HL-60 (cell line): ENCODE measurements around the gene DKK3.

Source experiments
- CTCF ChIP-seq: IDR thresholded peaks from one replicate; pipeline ENCODE4 v1.5.1; 2011; ENCODE audit warnings: low read length, control low read depth, inconsistent platforms; ENCODE audit not compliant: insufficient read depth
- POLR2AphosphoS5 ChIP-seq: IDR thresholded peaks from 2 replicates; pipeline ENCODE4 v1.6.1; 2012; ENCODE audit warnings: low read depth

GRCh38 chr11:11973866-11974265, 34.6 kb downstream of the DKK3 start:
- TF ChIP-seq CTCF (no peak), POLR2AphosphoS5 (no peak)
